NCI-H82 (cell line): ENCODE measurements around the gene GNS.

Experiments
- DNase-seq: peaks from one replicate; lab custom pipeline; 2025; lab: John Stamatoyannopoulos, UW

Gene GNS

DNA sequence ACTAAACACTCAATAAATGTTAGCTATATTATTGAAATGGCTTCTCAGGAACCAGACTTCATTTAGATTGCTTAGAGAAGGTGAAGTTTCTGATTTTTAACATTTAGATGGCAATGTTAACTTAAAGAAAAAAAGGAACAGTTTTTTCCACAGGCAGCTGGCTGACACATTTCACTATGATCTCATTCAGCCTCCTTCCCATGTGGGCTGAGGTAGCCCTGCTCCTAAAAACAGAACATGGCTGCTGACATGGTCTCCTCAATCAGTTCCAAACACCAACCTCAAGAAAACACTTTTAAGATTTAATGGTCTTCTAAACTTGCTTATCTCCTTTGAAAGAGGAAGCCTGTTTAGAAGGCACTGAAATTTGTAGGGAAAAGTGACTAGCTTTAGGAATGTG, 23.8 kb downstream of the GNS start:
- no peak for DNase-seq

DNA sequence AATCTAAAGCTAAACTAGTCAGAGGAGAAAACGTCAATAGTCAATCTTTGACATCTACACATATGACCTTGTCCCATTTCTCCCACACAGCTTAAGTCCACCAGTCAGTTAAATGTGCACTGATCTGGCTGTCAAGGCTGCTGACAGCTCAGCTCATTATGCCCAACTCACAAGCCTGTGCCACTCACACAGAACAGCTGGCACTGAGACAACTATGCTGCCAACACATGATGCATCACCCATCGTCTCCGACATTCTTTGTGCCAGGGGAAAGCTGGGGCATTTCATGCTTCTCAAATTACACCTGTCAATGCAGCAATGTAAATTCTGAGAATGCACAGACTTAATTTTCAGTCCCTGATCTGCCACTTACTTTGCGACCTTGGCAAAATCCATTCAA, 25.3 kb downstream of the GNS start:
- no peak for DNase-seq

DNA sequence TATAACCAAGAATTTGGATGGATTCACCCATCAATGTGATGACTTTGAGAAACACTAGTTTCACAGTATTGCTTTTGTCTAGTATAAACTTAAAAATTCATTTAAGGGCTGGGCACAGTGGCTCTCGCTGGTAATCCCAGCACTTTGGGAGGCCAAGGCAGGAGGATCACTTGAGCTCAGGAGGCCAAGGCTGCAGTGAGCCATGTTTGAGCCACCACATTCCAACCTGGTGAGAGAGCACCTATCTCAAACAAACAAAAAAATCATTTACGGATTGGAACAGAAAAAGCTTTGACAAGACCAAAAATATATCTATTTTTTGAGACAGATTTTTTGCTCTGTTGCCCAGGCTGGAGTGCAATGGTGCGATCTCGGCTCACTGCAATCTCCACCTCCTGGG, 27.5 kb downstream of the GNS start:
- DNase-seq = no peak

DNA sequence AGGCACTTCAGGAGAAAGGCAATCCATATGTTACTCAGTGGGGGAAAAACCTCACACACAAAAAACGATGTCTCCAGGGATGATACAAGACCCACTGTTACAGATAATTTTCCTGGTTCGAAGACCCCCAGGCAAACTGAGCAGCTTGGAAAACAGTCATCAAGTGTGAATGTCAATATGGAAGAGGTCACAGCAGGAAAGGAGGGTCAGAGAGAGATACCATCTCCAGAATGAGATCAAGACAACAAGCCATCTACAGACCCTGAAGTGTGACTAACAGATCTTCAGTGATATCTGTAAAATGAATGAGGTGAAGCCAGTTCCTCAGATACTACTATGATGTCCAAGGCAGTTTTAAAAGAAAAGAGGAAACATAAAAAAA, 28.6 kb downstream of the GNS start:
- DNase-seq = no peak

DNA sequence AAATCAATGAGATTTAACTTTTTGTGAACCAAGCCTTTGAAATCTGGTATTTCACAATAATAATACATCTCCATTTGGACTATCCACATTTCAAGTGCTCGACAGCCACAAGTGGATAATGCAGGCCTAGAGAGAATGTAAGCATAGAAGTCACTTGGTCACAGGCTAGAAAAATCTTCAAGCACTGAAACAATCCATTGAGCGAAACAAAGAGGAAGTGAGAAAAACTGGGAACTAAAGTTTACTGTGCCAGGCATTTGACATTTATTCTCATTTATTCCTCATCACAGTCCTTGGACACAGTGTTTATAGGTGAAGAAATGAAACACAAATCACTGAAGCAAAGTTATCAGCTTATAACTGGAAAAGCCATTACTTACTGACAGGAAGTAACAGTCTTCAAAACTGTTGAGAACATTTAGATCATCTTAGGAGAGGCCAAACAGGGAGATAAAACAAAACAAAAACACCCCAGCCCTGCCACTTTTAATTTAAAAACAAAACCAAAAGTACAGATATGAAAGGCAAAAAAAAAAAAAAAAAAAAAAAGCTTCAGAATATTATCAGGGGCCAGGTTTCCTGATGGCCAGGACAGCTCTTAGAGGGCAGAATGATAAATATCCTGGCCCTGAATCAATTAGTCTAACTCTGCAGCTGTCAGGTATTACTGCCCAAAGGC, 29.2 kb downstream of the GNS start:
- DNase-seq = peak; percentile 85

DNA sequence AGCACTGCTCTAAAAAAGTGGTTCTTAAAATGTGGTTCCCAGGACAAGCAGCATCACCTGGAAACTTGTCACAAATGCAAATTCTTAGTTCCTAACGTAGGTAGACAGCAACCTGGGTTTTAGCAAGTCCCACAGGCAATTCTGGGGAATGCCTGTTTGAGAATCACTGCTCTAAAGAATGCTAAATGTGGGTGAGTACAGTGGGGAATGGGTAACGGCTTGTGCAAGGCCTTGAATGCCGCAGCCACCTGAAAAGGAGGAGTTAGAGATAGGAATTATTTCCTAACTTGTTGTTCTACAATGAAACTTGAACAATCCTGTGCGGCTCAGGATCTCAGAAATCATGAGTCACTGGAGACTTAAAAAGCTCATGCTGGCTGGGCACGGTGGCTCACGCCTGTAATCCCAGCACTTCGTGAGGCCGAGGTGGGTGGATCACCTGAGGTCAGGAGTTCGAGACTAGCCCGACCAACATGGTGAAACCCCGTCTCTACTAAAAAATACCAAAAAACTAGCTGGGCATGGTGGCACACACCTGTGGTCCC, 34.9 kb downstream of the GNS start:
- no peak for DNase-seq

DNA sequence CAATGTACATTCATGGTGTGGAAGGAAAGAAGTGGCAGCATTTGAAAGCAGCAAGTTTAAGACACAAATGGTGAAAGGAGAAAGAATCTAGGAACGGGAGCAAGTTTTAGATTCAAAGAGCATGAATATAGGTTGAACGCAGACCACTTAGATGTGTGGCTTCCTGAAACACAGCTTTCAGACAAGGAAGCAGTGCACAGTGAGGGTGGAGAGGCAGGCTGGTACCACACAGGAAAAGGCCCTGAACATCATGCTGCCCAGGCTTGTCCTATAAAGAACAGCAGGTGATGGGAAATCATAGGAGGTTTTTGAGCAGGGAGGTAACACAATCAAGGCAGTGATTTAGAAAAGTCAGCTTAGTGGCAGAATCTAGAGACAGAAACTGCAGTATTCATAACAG, 35.6 kb downstream of the GNS start:
- DNase-seq = no peak

DNA sequence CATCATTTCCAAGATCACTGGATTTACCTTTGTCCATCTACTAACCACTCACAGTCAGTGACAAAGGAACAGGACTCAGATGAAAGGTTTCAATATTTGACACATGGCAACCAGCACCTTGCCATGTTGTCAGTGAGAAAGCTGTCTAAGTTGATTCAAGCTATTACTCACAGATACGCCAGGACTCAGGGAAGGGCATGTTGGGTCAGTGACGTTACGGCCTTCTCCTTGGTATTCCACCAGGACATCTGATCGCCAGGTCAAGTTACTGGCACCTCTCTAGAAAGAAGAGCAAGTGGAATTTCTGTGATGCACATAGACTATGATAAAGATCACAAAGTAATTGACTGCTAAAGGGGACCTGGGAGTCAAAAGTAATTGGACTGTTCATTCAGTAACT, 36.4 kb downstream of the GNS start:
- no peak for DNase-seq

DNA sequence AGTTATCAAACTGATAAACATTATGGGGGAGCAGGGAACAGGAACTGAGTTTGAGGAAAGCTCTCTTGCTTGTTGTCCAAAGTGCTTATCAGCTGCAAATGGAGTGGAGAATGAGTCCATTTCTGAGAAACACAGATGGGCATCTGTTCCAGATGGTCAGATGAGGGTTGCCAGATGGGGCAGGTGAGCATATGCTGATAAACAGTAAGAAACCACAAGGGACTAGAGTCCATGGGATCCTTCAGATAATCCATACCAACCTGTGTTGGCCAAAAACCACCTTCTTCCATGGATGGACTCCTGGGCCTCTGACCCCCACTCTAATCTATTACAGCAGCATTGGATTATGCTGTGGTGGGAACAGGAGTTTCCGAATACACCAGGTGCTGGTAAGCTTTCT, 38.3 kb downstream of the GNS start:
- DNase-seq = peak; percentile 77

DNA sequence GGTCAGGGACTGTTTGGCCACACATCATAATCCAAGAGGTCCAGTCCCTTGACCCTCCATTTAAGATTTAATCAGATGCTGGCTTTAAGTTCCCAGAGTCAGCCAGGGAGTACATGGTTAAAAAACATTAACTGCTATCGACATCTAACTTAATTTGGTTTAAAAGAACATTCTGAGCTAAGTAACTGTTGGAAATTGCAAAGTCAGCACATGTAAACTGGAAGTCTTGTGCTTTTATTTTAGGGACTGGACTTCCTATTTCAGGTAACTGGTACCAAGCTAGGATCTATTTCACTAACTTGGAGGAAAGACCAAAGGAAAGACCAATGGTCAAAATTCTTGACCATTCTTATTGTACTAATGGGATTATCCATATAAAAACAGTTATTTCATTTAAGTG, 40.6 kb downstream of the GNS start:
- no peak for DNase-seq

DNA sequence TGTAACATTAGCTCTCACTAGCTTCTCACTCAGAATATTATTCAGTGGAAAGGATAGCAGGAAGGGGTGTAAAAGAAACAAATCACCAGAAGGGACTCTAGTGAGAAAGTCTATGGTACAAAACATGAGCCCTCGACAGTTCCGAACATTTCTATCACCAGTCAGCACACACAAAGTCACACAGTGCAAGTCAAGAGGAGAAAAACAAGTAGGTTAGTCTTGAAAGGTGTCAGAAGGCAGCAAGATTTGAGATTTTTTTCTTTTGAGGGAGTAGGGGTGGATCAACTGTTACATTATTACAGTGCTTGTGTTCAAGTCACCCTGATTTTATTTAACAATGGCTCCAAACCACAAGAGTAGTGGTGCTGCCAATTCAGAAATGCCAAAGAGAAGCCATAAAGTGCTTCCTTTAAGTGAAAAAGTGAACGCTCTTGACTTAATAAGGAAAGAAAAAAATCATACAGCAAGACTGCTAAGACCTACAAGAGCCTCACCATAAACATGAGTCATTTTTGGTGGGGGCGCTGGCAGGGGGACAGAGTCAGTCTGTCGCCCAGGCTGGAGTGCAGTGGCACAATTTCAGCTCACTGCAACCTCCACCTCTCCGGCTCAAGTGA, 42.3 kb downstream of the GNS start:
- no peak for DNase-seq

DNA sequence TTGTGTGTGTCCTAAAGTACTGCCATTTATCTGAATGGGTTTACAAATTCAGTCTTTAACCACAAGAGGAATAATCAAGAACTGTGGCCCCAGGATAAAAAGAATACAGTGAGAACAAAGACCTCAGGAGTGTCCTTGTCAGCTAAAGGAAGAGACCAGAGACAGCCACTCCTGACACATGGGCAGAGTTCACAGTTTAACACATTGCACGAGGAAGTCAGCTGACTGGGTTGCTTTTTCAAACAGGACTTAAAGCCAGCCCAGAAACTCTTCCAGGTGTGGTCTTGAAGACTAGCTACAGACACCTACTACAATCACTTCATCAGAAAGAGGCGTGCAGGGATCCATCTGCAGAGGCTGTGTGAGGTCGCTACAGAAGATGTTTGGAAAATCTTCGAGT, 42.8 kb downstream of the GNS start:
- DNase-seq = no peak

DNA sequence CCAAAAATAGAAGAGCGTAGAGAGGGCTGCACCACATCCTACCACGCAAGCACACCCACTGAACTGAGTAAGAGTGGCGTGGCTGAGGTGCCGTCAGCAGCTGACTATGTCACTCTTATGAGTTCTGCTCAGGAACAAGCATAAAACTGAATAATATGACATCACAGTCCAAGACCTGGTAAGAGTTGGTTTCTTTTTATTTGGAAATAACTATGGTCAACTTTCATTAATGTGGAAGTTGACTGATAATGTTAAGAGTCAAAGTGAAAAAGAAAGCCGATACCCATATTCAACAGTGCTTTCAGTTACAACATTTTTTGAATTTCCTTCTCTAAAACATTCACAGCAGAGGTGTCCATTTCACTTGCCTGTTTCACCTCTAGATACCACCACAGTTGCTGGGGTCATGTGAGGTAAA, 44.6 kb downstream of the GNS start:
- no peak for DNase-seq

DNA sequence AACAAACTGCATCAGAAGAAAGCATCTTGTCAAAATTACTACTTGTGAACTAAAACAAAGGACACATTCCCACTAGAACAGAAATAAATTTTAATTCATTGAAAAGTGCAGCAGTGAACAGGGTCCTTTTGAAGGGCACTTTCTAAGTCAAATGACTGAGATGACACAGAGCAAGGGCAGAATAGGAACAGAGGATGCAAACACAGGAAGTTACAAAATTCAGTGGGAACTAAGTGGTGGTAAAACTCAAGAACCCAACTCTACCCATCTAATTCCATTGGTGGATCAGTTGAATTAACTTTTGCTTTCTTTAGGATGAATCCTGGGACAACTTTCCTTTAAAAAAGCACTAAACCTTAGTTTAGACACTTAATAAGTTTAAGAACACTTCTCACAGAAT, 45.8 kb downstream of the GNS start:
- DNase-seq = no peak

DNA sequence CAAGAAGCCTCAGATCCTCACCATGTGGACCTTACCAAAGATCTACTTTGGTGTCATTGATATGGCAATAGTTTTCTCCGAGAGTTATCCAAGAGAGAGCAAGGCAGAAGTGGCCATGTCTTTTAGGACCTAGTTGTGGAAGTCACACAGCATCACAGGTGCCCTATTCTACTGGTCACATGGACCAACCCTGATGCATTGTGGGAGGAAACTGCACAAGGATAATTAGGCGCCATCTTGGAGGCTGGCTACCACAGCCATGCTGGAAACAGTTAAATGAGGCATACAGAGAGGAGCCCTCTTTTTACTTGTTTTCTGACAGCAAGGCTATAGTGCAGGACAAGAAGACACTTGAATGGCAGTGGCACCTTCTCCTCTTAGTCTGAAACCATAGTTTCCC, 49.8 kb downstream of the GNS start:
- no peak for DNase-seq

DNA sequence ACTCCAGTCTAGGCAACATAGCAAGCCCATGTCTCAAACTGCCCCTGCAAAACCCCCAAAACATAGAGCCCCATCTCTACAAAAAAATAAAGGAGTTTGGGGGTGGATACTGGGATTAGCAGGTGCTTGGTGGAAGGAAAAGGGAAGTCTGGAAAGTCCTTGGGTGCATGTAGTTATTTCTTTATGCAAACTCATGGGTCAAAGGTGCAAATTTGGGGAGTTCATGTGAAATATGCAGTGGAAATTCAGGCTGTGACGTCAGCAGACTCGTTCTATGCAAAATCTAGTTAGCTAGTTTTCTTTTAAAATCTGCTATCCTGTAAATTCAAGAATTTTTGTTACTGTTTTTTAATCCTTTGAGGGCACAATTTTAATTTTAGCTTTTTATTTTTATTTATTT, 51.3 kb downstream of the GNS start:
- no peak for DNase-seq

DNA sequence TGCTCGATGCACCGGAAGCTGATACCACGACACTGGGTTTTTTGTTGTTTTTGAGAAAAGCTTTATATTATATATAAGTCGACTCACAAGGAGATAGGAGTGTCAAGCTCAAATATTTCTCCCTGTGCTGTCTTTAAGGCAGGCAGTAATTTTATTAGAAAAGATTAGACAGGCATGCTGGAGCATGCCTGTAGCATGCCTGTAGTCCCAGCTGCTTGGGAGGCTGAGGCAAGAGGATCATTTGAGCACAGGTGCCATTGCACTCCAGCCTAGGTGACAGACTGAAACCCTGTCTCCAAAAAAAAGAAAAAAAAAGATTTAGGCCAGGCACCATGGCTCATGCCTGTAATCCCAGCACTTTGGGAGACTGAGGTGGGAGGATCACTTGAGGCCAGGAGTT, 51.8 kb downstream of the GNS start:
- DNase-seq = no peak

DNA sequence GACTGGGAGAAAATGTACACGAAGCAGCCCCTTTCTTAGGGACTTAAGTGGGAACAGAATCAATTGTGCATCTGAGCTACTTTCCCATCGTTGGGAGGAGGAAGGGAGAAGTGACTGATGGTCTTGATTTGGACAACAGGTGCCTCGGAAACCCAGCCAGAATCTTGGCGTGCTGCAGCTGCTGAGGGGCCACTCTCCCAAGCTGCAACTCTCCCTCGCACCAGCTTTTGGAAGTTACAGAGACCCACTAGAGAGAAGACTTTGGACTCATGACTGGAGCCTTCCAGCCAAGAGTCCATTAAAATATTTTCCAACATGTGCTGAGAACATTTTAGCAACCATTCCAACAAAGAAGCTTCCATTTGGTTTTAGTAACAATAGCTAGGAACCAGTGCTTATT, 52.3 kb downstream of the GNS start:
- no peak for DNase-seq

DNA sequence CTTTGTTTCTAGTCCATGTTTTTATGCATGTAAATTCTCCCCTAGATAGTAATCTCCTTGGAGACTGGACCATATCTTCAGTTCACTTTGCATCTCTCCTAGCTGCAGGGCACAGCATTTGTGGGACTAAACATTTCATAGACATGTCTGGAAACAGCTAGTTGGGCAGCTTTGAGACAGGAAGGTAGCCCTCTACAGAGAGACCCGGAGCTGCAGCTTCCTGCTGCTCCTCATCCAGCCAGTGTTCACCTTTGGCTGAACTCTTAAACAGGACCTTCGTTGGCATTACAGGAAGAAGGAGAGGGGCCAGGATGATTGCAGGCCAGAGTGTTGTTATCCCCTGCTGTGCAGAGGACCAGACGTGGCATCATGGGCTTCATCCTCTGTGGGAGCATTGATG, 52.9 kb downstream of the GNS start:
- no peak for DNase-seq

DNA sequence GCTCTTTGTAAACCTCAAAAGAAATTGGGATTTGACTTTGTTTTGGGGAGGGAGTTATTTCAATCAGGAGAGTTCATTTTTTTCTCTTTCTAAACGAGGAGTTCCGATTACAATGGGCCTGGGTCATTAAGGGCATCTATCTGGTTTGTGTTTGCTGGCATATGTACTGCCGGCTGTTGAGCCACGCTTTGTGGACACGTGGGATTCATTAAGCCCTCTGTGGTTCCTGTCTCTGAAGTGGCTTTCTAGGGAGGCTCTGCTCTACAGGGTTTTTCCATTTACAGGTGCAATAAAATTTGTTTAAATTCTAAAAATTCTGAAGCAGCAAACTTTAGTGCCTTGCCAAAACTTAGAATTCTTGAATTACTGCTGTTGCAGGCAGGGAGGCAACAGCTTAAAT, 57.9 kb downstream of the GNS start:
- DNase-seq = no peak

DNA sequence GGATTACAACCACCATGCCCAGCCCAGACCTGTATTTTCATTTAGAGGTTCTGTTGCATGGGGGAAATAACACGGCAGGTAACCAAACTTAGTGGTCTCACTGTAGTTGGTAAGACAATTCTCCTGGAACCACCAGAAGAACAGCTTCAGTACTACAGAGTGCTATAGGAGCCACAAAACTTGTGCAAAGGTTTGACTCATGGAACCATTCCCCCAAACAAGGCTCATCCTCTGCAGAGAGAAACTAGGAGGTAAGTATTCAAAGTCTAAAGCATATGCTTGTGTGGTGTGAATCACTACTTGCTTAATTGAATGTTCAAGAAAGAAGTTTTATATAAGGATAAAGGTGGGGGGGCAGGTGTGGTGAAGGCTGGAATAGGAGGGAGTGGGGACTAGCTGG, 58.7 kb downstream of the GNS start:
- DNase-seq = no peak

DNA sequence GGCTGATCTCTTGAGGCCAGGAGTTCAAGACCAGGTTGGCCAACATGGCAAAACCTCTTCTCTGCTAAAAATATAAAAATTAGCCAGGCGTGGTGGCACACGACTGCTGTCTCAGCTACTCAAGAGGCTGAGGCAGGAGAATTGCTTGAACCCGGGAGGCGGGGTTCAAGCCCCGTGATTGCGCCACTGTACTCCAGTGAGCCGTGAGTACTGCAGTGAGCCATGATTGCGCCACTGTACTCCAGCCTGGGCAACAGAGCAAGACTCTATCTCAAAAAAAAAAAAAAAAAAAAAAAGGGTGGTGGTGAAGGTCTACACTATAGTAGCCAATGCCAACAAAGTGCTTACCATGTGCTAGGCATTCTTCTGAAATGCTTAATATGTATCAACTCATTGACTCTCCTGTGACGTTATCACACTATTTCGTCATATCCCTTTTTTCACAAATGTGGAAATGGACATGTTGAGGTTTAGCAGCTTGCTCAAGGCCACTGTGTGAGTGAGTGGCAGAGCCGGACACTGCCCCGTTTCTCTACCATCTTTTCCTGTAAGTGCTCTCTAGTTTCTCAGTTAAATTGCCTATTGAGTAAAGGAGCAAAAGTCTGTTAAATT, 59.6 kb downstream of the GNS start:
- DNase-seq = no peak

DNA sequence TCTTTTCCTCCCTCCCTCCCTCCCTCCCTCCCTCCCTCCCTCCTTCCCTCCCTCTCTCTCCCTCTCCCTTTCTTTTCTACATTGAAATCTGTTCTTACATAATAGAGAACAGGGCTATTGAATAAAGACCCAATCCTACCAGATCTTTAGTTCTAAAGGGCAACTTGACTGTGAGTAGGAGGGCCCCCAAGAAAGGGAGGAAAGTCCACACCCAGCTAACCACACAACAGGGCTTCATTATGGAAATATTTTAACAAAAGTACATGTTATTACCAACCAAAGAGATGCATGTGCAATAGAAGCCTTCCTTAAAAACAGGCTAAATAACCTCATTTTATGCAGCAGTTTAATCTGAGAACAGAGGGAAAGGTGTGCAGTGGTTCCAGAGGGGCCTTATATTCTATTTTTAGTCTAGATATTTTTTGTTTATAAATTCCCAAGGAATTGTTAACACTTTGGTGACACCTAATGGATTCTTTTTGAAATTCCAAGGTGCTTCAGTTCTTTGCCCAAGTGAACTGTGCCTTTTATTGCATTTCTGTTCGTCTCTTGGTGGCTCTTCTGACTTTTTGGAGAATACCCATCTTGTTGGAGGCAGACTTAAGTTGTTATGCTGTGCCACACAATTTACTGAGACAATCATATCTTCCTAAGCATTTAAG, 63.0 kb downstream of the GNS start:
- peak; percentile 34 for DNase-seq
